HepG2 (cell line): Measurements from ENCODE around the gene KLF9. TPM values are rescaled to one million over a fixed set of nuclear protein-coding genes. Genes with fewer than 3 reads are reported as not detected.
A peak's percentile ranks its signal among the peaks of the same experiment; 100 is the strongest.

ENCODE experiments used
- BORCS8-MEF2B ChIP-seq: sonication (generic); formaldehyde crosslinking; IDR thresholded peaks from 2 replicates; pipeline ENCODE4 v1.8.0; 2022; ENCODE audit warnings: mild to moderate bottlenecking, missing genetic modification reagents
- CHCHD3 ChIP-seq: sonication (generic); formaldehyde crosslinking; IDR thresholded peaks from 2 replicates; pipeline ENCODE4 v1.8.0; 2022; ENCODE audit warnings: mild to moderate bottlenecking, missing genetic modification reagents, moderate library complexity
- HOXA3 ChIP-seq: sonication (generic); formaldehyde crosslinking; IDR thresholded peaks from 2 replicates; pipeline ENCODE4 v1.5.0; 2020; ENCODE audit warnings: missing genetic modification reagents
- KDM3A ChIP-seq: IDR thresholded peaks from 2 replicates; pipeline ENCODE4 v1.6.1; 2018; ENCODE audit warnings: low read depth, missing compliant biosample characterization
- SP2 ChIP-seq: sonication (generic); formaldehyde crosslinking; IDR thresholded peaks from 2 replicates; pipeline ENCODE4 v1.5.1; 2020; ENCODE audit warnings: mild to moderate bottlenecking, missing genetic modification reagents
- TMF1 ChIP-seq: sonication (generic); formaldehyde crosslinking; IDR thresholded peaks from 2 replicates; pipeline ENCODE4 v1.8.1; 2022; ENCODE audit warnings: low read depth, missing genetic modification reagents
- UBTF ChIP-seq: sonication (generic); formaldehyde crosslinking; IDR thresholded peaks from 2 replicates; pipeline ENCODE4 v1.4.0; 2020; ENCODE audit warnings: mild to moderate bottlenecking, missing genetic modification reagents
- ZBTB20 ChIP-seq: sonication (generic); formaldehyde crosslinking; IDR thresholded peaks from 2 replicates; pipeline ENCODE4 v1.8.1; 2023; ENCODE audit warnings: missing genetic modification reagents, low read depth, mild to moderate bottlenecking, borderline replicate concordance
- ZNF468 ChIP-seq: sonication (generic); formaldehyde crosslinking; IDR thresholded peaks from 2 replicates; pipeline ENCODE4 v1.8.0; 2022; ENCODE audit warnings: mild to moderate bottlenecking, moderate library complexity, missing genetic modification reagents
- ZNF512B ChIP-seq: sonication (generic); formaldehyde crosslinking; IDR thresholded peaks from 2 replicates; pipeline ENCODE4 v1.5.1; 2020; ENCODE audit warnings: missing genetic modification reagents, mild to moderate bottlenecking, borderline replicate concordance
- ZNF781 ChIP-seq: sonication (generic); formaldehyde crosslinking; IDR thresholded peaks from 2 replicates; pipeline ENCODE4 v1.5.1; 2020; ENCODE audit warnings: borderline replicate concordance, mild to moderate bottlenecking, missing genetic modification reagents; ENCODE audit errors: not compliant biosample characterization
- ZNF841 ChIP-seq: sonication (generic); formaldehyde crosslinking; IDR thresholded peaks from 2 replicates; pipeline ENCODE4 v1.8.1; 2023; ENCODE audit warnings: missing genetic modification reagents, borderline replicate concordance
- polyA plus RNA-seq, 8 experiments: library from polyadenylated mRNA; depleted of rRNA in 3 of 8; stranded (reverse) in 7 of 8; unstranded in 1 of 8; fragments of >200 nt; fragmentation: Illumina TruSeq in 4 of 8; extraction: Trizol in 4 of 8; gene quantifications; 2 replicates each; pipeline versions ENCODE4 v1.2.1 to v1.2.3, GENCODE V29; 2011 to 2016; ENCODE audit warnings: low read depth in 4 of 8, missing spikeins in 1 of 8, mixed read lengths in 1 of 8; ENCODE audit not compliant: insufficient read depth in 1 of 8
- total RNA-seq, 5 experiments: library from RNA; depleted of rRNA; stranded (reverse); fragments of >200 nt; fragmentation: Illumina TruSeq; extraction: Trizol; gene quantifications; 2 replicates each; pipeline ENCODE4 v1.2.3, GENCODE V29; 2016; ENCODE audit warnings: low read depth in 1 of 5
- TF ChIP-seq, protein P1 (sequence below): sonication (generic); formaldehyde crosslinking; IDR thresholded peaks from 2 replicates; pipeline ENCODE4 v1.4.0; 2020; ENCODE audit warnings: missing genetic modification reagents
- TF ChIP-seq, protein P2 (sequence below): IDR thresholded peaks from 2 replicates; pipeline ENCODE4 v1.6.1; 2016; ENCODE audit warnings: low read depth

The KLF9 gene
- total and polyA plus RNA-seq, 2 of the 13 experiments (the other 11 are each of a cell fraction or from before 2014, with no cell fraction given) = 5.7 to 7.2 TPM

GRCh38 chr9:70413799-70414775 lies at the start of gene KLF9 (continued):
- TF ChIP-seq, protein P1, sequence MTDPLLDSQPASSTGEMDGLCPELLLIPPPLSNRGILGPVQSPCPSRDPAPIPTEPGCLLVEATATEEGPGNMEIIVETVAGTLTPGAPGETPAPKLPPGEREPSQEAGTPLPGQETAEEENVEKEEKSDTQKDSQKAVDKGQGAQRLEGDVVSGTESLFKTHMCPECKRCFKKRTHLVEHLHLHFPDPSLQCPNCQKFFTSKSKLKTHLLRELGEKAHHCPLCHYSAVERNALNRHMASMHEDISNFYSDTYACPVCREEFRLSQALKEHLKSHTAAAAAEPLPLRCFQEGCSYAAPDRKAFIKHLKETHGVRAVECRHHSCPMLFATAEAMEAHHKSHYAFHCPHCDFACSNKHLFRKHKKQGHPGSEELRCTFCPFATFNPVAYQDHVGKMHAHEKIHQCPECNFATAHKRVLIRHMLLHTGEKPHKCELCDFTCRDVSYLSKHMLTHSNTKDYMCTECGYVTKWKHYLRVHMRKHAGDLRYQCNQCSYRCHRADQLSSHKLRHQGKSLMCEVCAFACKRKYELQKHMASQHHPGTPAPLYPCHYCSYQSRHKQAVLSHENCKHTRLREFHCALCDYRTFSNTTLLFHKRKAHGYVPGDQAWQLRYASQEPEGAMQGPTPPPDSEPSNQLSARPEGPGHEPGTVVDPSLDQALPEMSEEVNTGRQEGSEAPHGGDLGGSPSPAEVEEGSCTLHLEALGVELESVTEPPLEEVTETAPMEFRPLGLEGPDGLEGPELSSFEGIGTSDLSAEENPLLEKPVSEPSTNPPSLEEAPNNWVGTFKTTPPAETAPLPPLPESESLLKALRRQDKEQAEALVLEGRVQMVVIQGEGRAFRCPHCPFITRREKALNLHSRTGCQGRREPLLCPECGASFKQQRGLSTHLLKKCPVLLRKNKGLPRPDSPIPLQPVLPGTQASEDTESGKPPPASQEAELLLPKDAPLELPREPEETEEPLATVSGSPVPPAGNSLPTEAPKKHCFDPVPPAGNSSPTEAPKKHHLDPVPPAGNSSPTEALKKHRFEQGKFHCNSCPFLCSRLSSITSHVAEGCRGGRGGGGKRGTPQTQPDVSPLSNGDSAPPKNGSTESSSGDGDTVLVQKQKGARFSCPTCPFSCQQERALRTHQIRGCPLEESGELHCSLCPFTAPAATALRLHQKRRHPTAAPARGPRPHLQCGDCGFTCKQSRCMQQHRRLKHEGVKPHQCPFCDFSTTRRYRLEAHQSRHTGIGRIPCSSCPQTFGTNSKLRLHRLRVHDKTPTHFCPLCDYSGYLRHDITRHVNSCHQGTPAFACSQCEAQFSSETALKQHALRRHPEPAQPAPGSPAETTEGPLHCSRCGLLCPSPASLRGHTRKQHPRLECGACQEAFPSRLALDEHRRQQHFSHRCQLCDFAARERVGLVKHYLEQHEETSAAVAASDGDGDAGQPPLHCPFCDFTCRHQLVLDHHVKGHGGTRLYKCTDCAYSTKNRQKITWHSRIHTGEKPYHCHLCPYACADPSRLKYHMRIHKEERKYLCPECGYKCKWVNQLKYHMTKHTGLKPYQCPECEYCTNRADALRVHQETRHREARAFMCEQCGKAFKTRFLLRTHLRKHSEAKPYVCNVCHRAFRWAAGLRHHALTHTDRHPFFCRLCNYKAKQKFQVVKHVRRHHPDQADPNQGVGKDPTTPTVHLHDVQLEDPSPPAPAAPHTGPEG (CRISPR knock-in tag) = peak; percentile 82
- TF ChIP-seq ZNF841 (CRISPR knock-in tag) (no peak), KDM3A (CRISPR knock-in tag) (no peak), SP2 (CRISPR knock-in tag) (peak; percentile 58), ZBTB20 (CRISPR knock-in tag) (0 out of 2 replicates have a peak, but pooled peaks have one; percentile 65), TMF1 (CRISPR knock-in tag) (no peak), CHCHD3 (CRISPR knock-in tag) (no peak), ZNF512B (no peak), BORCS8-MEF2B (peak; percentile 86), UBTF (CRISPR knock-in tag) (peak; percentile 57; the same call in 1 of the 2 replicates), ZNF781 (CRISPR knock-in tag) (peak; percentile 91), HOXA3 (CRISPR knock-in tag) (peak; percentile 40; the same call in 1 of the 2 replicates), ZNF468 (CRISPR knock-in tag) (0 out of 2 replicates have a peak, but pooled peaks have one; percentile 58)
- TF ChIP-seq, protein P2, sequence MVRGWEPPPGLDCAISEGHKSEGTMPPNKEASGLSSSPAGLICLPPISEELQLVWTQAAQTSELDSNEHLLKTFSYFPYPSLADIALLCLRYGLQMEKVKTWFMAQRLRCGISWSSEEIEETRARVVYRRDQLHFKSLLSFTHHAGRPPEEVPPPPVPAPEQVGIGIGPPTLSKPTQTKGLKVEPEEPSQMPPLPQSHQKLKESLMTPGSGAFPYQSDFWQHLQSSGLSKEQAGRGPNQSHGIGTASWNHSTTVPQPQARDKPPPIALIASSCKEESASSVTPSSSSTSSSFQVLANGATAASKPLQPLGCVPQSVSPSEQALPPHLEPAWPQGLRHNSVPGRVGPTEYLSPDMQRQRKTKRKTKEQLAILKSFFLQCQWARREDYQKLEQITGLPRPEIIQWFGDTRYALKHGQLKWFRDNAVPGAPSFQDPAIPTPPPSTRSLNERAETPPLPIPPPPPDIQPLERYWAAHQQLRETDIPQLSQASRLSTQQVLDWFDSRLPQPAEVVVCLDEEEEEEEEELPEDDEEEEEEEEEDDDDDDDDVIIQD (CRISPR knock-in tag) = 0 out of 2 replicates have a peak, but pooled peaks have one; percentile 10
